Lung (tissue), 12 donors: ENCODE results near the gene P2RX1. TPM values are rescaled to one million over a fixed set of nuclear protein-coding genes. Genes with fewer than 3 reads are reported as not detected.

Source experiments
- ATAC-seq: fragments of 200-7000 bp; cut with Tn5 transposase; one replicate; pipeline ENCODE4 v1.9.1; 2020; ENCODE audit warnings: moderate number of reproducible peaks; ENCODE audit not compliant: insufficient read depth, low FRiP score
- DNase-seq, 3 donors: peaks; one replicate each; pipeline ENCODE4 v3.0.0-alpha.2; 2013 to 2017
- H3K27ac ChIP-seq, 2 donors: one replicate each; pipeline ENCODE4 v1.5.1; 2013; ENCODE audit warnings: mild to moderate bottlenecking in 2 of 2, moderate library complexity in 2 of 2, control low read depth in 1 of 2, inconsistent platforms in 1 of 2, low read depth in 1 of 2, low read length in 1 of 2
- H3K27me3 ChIP-seq, 3 donors: one replicate each; pipeline ENCODE4 v1.5.1; 2013; ENCODE audit warnings: low read length in 2 of 3; ENCODE audit not compliant: control insufficient read depth in 3 of 3, insufficient read depth in 3 of 3
- H3K36me3 ChIP-seq, 4 donors: one replicate each; pipeline ENCODE4 v1.5.1; 2013; ENCODE audit warnings: low read length in 4 of 4, mild to moderate bottlenecking in 1 of 4, moderate library complexity in 1 of 4; ENCODE audit not compliant: control insufficient read depth in 4 of 4, insufficient read depth in 4 of 4
- H3K4me1 ChIP-seq, 5 donors: one replicate each; pipeline ENCODE4 v1.5.1; 2013; ENCODE audit warnings: low read length in 5 of 5, mild to moderate bottlenecking in 2 of 5, moderate library complexity in 1 of 5; ENCODE audit not compliant: control insufficient read depth in 5 of 5, insufficient read depth in 5 of 5
- H3K4me3 ChIP-seq: one replicate; pipeline ENCODE4 v1.5.1; 2013; ENCODE audit warnings: mild to moderate bottlenecking, control low read depth, moderate library complexity
- H3K9ac ChIP-seq, 2 donors: one replicate each; pipeline ENCODE4 v1.5.1; 2013; ENCODE audit warnings: low read length in 2 of 2, control low read depth in 1 of 2; ENCODE audit not compliant: insufficient read depth in 1 of 2
- H3K9me3 ChIP-seq, 4 donors: one replicate each; pipeline ENCODE4 v1.5.1; 2013; ENCODE audit warnings: low read length in 3 of 4, mild to moderate bottlenecking in 1 of 4, moderate library complexity in 1 of 4; ENCODE audit not compliant: control insufficient read depth in 4 of 4, insufficient read depth in 3 of 4
- WGBS, 2 donors: extraction: QIAGEN DNeasy Blood & Tissue Kit; methylation state at CpG; one replicate each; pipeline ENCODE4 v1.1.7; 2013; 5-methylcytosine and 5-hydroxymethylcytosine counted together
- polyA plus RNA-seq, 2 donors: library from polyadenylated mRNA; stranded (reverse); fragments of 200-250 nt; gene quantifications; one replicate each; pipeline ENCODE4 v1.2.1, GENCODE V29; 2013
- total RNA-seq, 2 donors: library from RNA; depleted of rRNA in 1 of 2; stranded (reverse); fragments of >200 nt in 1 of 2; gene quantifications; one replicate each; pipeline ENCODE4 v1.2.1, GENCODE V29; 2014 to 2021
- TF ChIP-seq, protein P1 (sequence below): IDR thresholded peaks from 2 replicates; pipeline ENCODE4 v1.5.1; 2012; ENCODE audit warnings: mild to moderate bottlenecking; ENCODE audit errors: control extremely low read depth, extremely low read depth
- donor health status: control.
- donor health status: control.
- donor health status: Bipolar disorder and iron deficiency.
- donor health status: healthy.
- donor health status: DM: yes; HTN: yes; CAD: no.

P2RX1 gene
- total and polyA plus RNA-seq, 4 donors: 4.6 to 16.4 (median 10.5) TPM

GRCh38 chr17:3885271-3885670 lies 31.0 kb downstream of the P2RX1 start:
- H3K4me1 ChIP-seq: peaks cover 0 to 21% (median 8%) of the 10 kb centered on the region in 5 donors
- peak in 2 of 3 donors; percentile 39 to 63 for DNase-seq
- ATAC-seq: no peak

GRCh38 chr17:3884188-3884587 lies 32.1 kb downstream of the P2RX1 start:
- 87 to 95% methylated on average over 12 of the region's 12 CpGs for WGBS, 2 donors
- H3K9ac ChIP-seq: no peak overlapping the region
- H3K27me3 ChIP-seq: no peaks in the 10 kb centered on the region
- ATAC-seq (no peak), DNase-seq (no peak)
- H3K27ac ChIP-seq: no peak overlapping the region
- H3K4me3 ChIP-seq: no peak overlapping the region
- H3K36me3 ChIP-seq: peaks cover 0 to 14% (median 3%) of the 10 kb centered on the region in 4 donors
- TF ChIP-seq, protein P1, sequence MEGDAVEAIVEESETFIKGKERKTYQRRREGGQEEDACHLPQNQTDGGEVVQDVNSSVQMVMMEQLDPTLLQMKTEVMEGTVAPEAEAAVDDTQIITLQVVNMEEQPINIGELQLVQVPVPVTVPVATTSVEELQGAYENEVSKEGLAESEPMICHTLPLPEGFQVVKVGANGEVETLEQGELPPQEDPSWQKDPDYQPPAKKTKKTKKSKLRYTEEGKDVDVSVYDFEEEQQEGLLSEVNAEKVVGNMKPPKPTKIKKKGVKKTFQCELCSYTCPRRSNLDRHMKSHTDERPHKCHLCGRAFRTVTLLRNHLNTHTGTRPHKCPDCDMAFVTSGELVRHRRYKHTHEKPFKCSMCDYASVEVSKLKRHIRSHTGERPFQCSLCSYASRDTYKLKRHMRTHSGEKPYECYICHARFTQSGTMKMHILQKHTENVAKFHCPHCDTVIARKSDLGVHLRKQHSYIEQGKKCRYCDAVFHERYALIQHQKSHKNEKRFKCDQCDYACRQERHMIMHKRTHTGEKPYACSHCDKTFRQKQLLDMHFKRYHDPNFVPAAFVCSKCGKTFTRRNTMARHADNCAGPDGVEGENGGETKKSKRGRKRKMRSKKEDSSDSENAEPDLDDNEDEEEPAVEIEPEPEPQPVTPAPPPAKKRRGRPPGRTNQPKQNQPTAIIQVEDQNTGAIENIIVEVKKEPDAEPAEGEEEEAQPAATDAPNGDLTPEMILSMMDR: no peak
- H3K9me3 ChIP-seq: no peaks in the 10 kb centered on the region
- H3K4me1 ChIP-seq: peaks cover 0 to 16% (median 3%) of the 10 kb centered on the region in 5 donors

More at GRCh38 chr17:3885271-3885670, 31.0 kb downstream of the P2RX1 start:
- Histone ChIP-seq H3K9ac (no peak overlapping the region), H3K27me3 (no peaks in the 10 kb centered on the region), H3K27ac (no peak overlapping the region), H3K36me3 (peaks cover 0 to 12% (median 3%) of the 10 kb centered on the region in 4 donors), H3K9me3 (no peaks in the 10 kb centered on the region), H3K4me3 (no peak overlapping the region)
- TF ChIP-seq, protein P1: no peak
- 67 to 82% methylated on average over 14 of the region's 14 CpGs for WGBS, 2 donors

GRCh38 chr17:3882276-3882675 lies 34.0 kb downstream of the P2RX1 start:
- no peak for ATAC-seq
- Histone ChIP-seq H3K9me3 (no peaks in the 10 kb centered on the region), H3K27ac (no peak overlapping the region), H3K4me1 (peaks cover 0 to 17% (median 0%) of the 10 kb centered on the region in 5 donors), H3K4me3 (no peak overlapping the region), H3K27me3 (no peaks in the 10 kb centered on the region), H3K9ac (no peak overlapping the region), H3K36me3 (peaks cover 0 to 14% (median 3%) of the 10 kb centered on the region in 4 donors)
- TF ChIP-seq, protein P1: no peak
- 86 to 91% methylated on average over 4 of the region's 4 CpGs for WGBS, 2 donors
- DNase-seq: no peak

GRCh38 chr17:3880983-3881382 lies 35.3 kb downstream of the P2RX1 start:
- no peak overlapping the region for H3K27ac ChIP-seq
- TF ChIP-seq, protein P1: no peak
- no peak overlapping the region for H3K4me3 ChIP-seq
- peaks cover 0 to 16% (median 3%) of the 10 kb centered on the region in 4 donors for H3K36me3 ChIP-seq
- H3K9ac ChIP-seq: no peak overlapping the region
- 95 to 99% methylated on average over 7 of the region's 7 CpGs for WGBS, 2 donors
- DNase-seq (no peak), ATAC-seq (no peak)
- peaks cover 0 to 17% (median 0%) of the 10 kb centered on the region in 5 donors for H3K4me1 ChIP-seq
- no peaks in the 10 kb centered on the region for H3K27me3 ChIP-seq
- H3K9me3 ChIP-seq: no peaks in the 10 kb centered on the region
